ENCODE measurements around the gene CAPN8.

The CAPN8 gene

GRCh38 chr1:223713546-223714420 lies 48.3 kb upstream of the CAPN8 start:
- H3K27me3 ChIP-seq (ENCODE audit: insufficient read depth, low read length): peaks cover 4% of the 10 kb centered on the region; the same call in 1 of the 2 replicates
- no peaks in the 10 kb centered on the region for H3K4me1 ChIP-seq (ENCODE audit: insufficient read depth, low read length, severe bottlenecking)
- no peak for TF ChIP-seq EZH2 (IDR thresholded peaks at IDR 0.05; ENCODE audit: borderline replicate concordance, low read length)
- no peak for TF ChIP-seq CTCF (IDR thresholded peaks at IDR 0.05; ENCODE audit: low read length)
- no peaks in the 10 kb centered on the region for H3K9me2 ChIP-seq (ENCODE audit: low read depth, low read length)
- no peak overlapping the region for H3K4me3 ChIP-seq (ENCODE audit: low read depth, low read length, poor library complexity, severe bottlenecking)
- H3F3A ChIP-seq (ENCODE audit: insufficient read depth, low read length): no peaks in the 10 kb centered on the region
- H3K9ac ChIP-seq (ENCODE audit: low read length): no peak overlapping the region
- H2AFZ ChIP-seq (ENCODE audit: low read length): no peak overlapping the region
- no peaks in the 10 kb centered on the region for H3K36me3 ChIP-seq (ENCODE audit: insufficient read depth, low read length)
- H3K79me2 ChIP-seq (ENCODE audit: insufficient read depth, low read length): no peaks in the 10 kb centered on the region
- no peak overlapping the region for H3K27ac ChIP-seq (ENCODE audit: low read depth, low read length, poor library complexity, severe bottlenecking)
- no peaks in the 10 kb centered on the region for H3K9me3 ChIP-seq (ENCODE audit: low read length)
- H3K4me2 ChIP-seq (ENCODE audit: low read length): no peak overlapping the region
- no peaks in the 10 kb centered on the region for H4K20me1 ChIP-seq (ENCODE audit: insufficient read depth, low read length)

GRCh38 chr1:223712850-223713474 lies 47.5 kb upstream of the CAPN8 start:
- Histone ChIP-seq H3K36me3 (ENCODE audit: insufficient read depth, low read length) (no peaks in the 10 kb centered on the region), H3K4me1 (ENCODE audit: insufficient read depth, low read length, severe bottlenecking) (no peaks in the 10 kb centered on the region), H3K79me2 (ENCODE audit: insufficient read depth, low read length) (no peaks in the 10 kb centered on the region), H3K9ac (ENCODE audit: low read length) (no peak overlapping the region), H3K27me3 (ENCODE audit: insufficient read depth, low read length) (peaks cover 4% of the 10 kb centered on the region; the same call in 1 of the 2 replicates), H3K27ac (ENCODE audit: low read depth, low read length, poor library complexity, severe bottlenecking) (no peak overlapping the region), H4K20me1 (ENCODE audit: insufficient read depth, low read length) (no peaks in the 10 kb centered on the region), H3K9me3 (ENCODE audit: low read length) (no peaks in the 10 kb centered on the region), H3K4me2 (ENCODE audit: low read length) (no peak overlapping the region; the same call in 1 of the 2 replicates), H3K9me2 (ENCODE audit: low read depth, low read length) (no peaks in the 10 kb centered on the region), H3K4me3 (ENCODE audit: low read depth, low read length, poor library complexity, severe bottlenecking) (no peak overlapping the region), H2AFZ (ENCODE audit: low read length) (no peak overlapping the region), H3F3A (ENCODE audit: insufficient read depth, low read length) (no peaks in the 10 kb centered on the region)
- no peak for TF ChIP-seq EZH2 (IDR thresholded peaks at IDR 0.05; ENCODE audit: borderline replicate concordance, low read length)
- no peak for TF ChIP-seq CTCF (IDR thresholded peaks at IDR 0.05; ENCODE audit: low read length)

- Histone ChIP-seq H3K79me2 (ENCODE audit: insufficient read depth, low read length) (no peaks in the 10 kb centered on the region), H3K9me3 (ENCODE audit: low read length) (no peaks in the 10 kb centered on the region), H3K36me3 (ENCODE audit: insufficient read depth, low read length) (no peaks in the 10 kb centered on the region), H3K9me2 (ENCODE audit: low read depth, low read length) (no peaks in the 10 kb centered on the region), H3K9ac (ENCODE audit: low read length) (no peak within 1 kb of the TSS), H3K4me1 (ENCODE audit: insufficient read depth, low read length, severe bottlenecking) (no peaks in the 10 kb centered on the region), H3F3A (ENCODE audit: insufficient read depth, low read length) (no peaks in the 10 kb centered on the region), H3K27ac (ENCODE audit: low read depth, low read length, poor library complexity, severe bottlenecking) (no peak within 1 kb of the TSS), H2AFZ (ENCODE audit: low read length) (no peak within 1 kb of the TSS), H4K20me1 (ENCODE audit: insufficient read depth, low read length) (no peaks in the 10 kb centered on the region), H3K4me2 (ENCODE audit: low read length) (no peak within 1 kb of the TSS; the same call in 1 of the 2 replicates), H3K27me3 (ENCODE audit: insufficient read depth, low read length) (peaks cover 4% of the 10 kb centered on the region; the same call in 1 of the 2 replicates), H3K4me3 (ENCODE audit: low read depth, low read length, poor library complexity, severe bottlenecking) (no peak within 1 kb of the TSS)
- TF ChIP-seq CTCF (IDR thresholded peaks at IDR 0.05; ENCODE audit: low read length) (no peak), EZH2 (IDR thresholded peaks at IDR 0.05; ENCODE audit: borderline replicate concordance, low read length) (no peak)
Observed at GRCh38 chr1:223712194-223712849, 46.8 kb upstream of the CAPN8 start, which contains the start of gene CAPN2. Gene CAPN2, plus strand, starts transcription at chr1:223712539. Its CDS starts 102 bp downstream, at chr1:223712641.

All from OCI-LY1 (cell line).